IMR-90 (cell line): Measurements from ENCODE around the gene SLC6A6. TPM values are rescaled to one million over a fixed set of nuclear protein-coding genes. Genes with fewer than 3 reads are reported as not detected.

Experiments used
- ATAC-seq: fragments of 200-7000 bp; cut with Tn5 transposase; 2 replicates; pipeline ENCODE4 v1.9.1; 2020; ENCODE audit warnings: low read depth, mild to moderate bottlenecking, moderate library complexity
- BruUV-seq: library from RNA; stranded (reverse); fragments of 400-500 nt; replicated peaks from 2 replicates; lab custom pipeline; 2021; lab: Mats Ljungman, UMichigan
- CTCF ChIA-PET: fragments of 300-600 bp; formaldehyde crosslinking; extraction: SDS; loops from one replicate; lab custom pipeline; 2021; ENCODE audit warnings: antibody characterized with exemption; lab: Yijun Ruan, JAX
- POLR2A ChIA-PET: fragments of 300-600 bp; sonication (Branson Sonifier 250); formaldehyde crosslinking; loops from one replicate; lab custom pipeline; 2022; ENCODE audit warnings: antibody characterized with exemption; ENCODE audit not compliant: unreplicated experiment; lab: Charles Lee
- DNase-seq: peaks from one replicate; pipeline ENCODE4 v3.0.0; 2013
- H2AFZ ChIP-seq: replicated peaks from 2 replicates; pipeline ENCODE3; 2013; ENCODE audit warnings: low read length, mild to moderate bottlenecking; ENCODE audit not compliant: poor library complexity
- H2AK5ac ChIP-seq: 2 replicates; pipeline ENCODE4 v1.6.1; 2013; ENCODE audit warnings: low read depth, low read length, inconsistent platforms
- H2AK9ac ChIP-seq: replicated peaks from 2 replicates; pipeline ENCODE3; 2013; ENCODE audit warnings: mild to moderate bottlenecking, low read depth, low read length, moderate library complexity; ENCODE audit not compliant: poor library complexity
- H2BK120ac ChIP-seq: 2 replicates; pipeline ENCODE4 v1.6.1; 2013; ENCODE audit warnings: low read depth, low read length, inconsistent platforms
- H2BK15ac ChIP-seq: 3 replicates; pipeline ENCODE4 v1.6.1; 2013; ENCODE audit warnings: low read depth, low read length, inconsistent platforms
- H2BK20ac ChIP-seq: 2 replicates; pipeline ENCODE4 v1.6.1; 2013; ENCODE audit warnings: low read depth, mild to moderate bottlenecking, inconsistent platforms, low read length, moderate library complexity
- H2BK5ac ChIP-seq: 2 replicates; pipeline ENCODE4 v1.6.1; 2013; ENCODE audit warnings: mild to moderate bottlenecking, low read depth, low read length, inconsistent platforms; ENCODE audit not compliant: poor library complexity, severe bottlenecking
- H3K14ac ChIP-seq: replicated peaks from 2 replicates; pipeline ENCODE4 v1.6.1; 2013; ENCODE audit warnings: low read depth, low read length, inconsistent platforms
- H3K18ac ChIP-seq: 2 replicates; pipeline ENCODE4 v1.6.1; 2013; ENCODE audit warnings: low read depth, low read length, control low read depth
- H3K23ac ChIP-seq: 2 replicates; pipeline ENCODE4 v1.6.1; 2013; ENCODE audit warnings: low read depth, low read length, inconsistent platforms
- H3K27ac ChIP-seq: 2 replicates; pipeline ENCODE4 v1.5.1; 2013; ENCODE audit warnings: mild to moderate bottlenecking, control low read depth, low read length; ENCODE audit not compliant: insufficient read depth
- H3K27me3 ChIP-seq: 2 replicates; pipeline ENCODE4 v1.6.1; 2013; ENCODE audit warnings: low read length; ENCODE audit not compliant: control insufficient read depth, insufficient read depth
- H3K36me3 ChIP-seq: 2 replicates; pipeline ENCODE4 v1.6.1; 2013; ENCODE audit warnings: low read length, mixed read lengths; ENCODE audit not compliant: control insufficient read depth, insufficient read depth
- H3K4ac ChIP-seq: 2 replicates; pipeline ENCODE4 v1.6.1; 2013; ENCODE audit warnings: low read depth, low read length, inconsistent platforms
- H3K4me1 ChIP-seq: 2 replicates; pipeline ENCODE4 v1.6.1; 2013; ENCODE audit warnings: low read length, mixed read lengths; ENCODE audit not compliant: control insufficient read depth, insufficient read depth
- H3K4me2 ChIP-seq: 2 replicates; pipeline ENCODE4 v1.6.1; 2013; ENCODE audit warnings: low read depth, mild to moderate bottlenecking, control low read depth, low read length, moderate library complexity
- H3K4me3 ChIP-seq: 2 replicates; pipeline ENCODE4 v1.5.1; 2013; ENCODE audit warnings: low read depth, mild to moderate bottlenecking, control low read depth, low read length, moderate library complexity; ENCODE audit not compliant: insufficient read depth
- H3K56ac ChIP-seq: 2 replicates; pipeline ENCODE4 v1.6.1; 2013; ENCODE audit warnings: low read length, inconsistent platforms; ENCODE audit not compliant: insufficient read depth; ENCODE audit errors: extremely low read depth
- H3K79me1 ChIP-seq, 2 experiments: 2 replicates each; pipeline ENCODE4 v1.6.1; 2013; ENCODE audit warnings: low read length in 2 of 2, inconsistent platforms in 1 of 2, low read depth in 1 of 2
- H3K9ac ChIP-seq: 2 replicates; pipeline ENCODE4 v1.6.1; 2013; ENCODE audit warnings: low read depth, low read length, control low read depth
- H3K9me1 ChIP-seq: 2 replicates; pipeline ENCODE4 v1.6.1; 2013; ENCODE audit warnings: low read length, inconsistent platforms; ENCODE audit not compliant: insufficient read depth
- H3K9me3 ChIP-seq: 2 replicates; pipeline ENCODE4 v1.6.1; 2013; ENCODE audit warnings: low read length; ENCODE audit not compliant: control insufficient read depth, insufficient read depth
- H4K20me1 ChIP-seq: 2 replicates; pipeline ENCODE4 v1.6.1; 2013; ENCODE audit warnings: low read length, inconsistent platforms; ENCODE audit not compliant: insufficient read depth
- H4K5ac ChIP-seq: 2 replicates; pipeline ENCODE4 v1.6.1; 2013; ENCODE audit warnings: mild to moderate bottlenecking, low read depth, low read length, control low read depth
- H4K8ac ChIP-seq, 2 experiments: 2 replicates each; pipeline ENCODE4 v1.6.1; 2013; ENCODE audit warnings: low read depth in 2 of 2, low read length in 2 of 2, control low read depth in 1 of 2, inconsistent platforms in 1 of 2
- H4K91ac ChIP-seq: 2 replicates; pipeline ENCODE4 v1.6.1; 2013; ENCODE audit warnings: low read depth, low read length, inconsistent platforms; ENCODE audit not compliant: insufficient read depth
- BHLHE40 ChIP-seq: fragments of 150-350 bp; IDR thresholded peaks from 2 replicates; pipeline ENCODE4 v1.6.1; 2016; ENCODE audit warnings: mild to moderate bottlenecking, low read depth, low read length
- NFE2L2 ChIP-seq: fragments of 150-350 bp; IDR thresholded peaks from 2 replicates; pipeline ENCODE4 v1.6.1; 2016; ENCODE audit warnings: low read depth, mild to moderate bottlenecking, low read length
- RAD21 ChIP-seq: IDR thresholded peaks from 2 replicates; pipeline ENCODE4 v1.6.1; 2012; ENCODE audit warnings: low read length, improper control_type of control experiment
- RFX5 ChIP-seq: IDR thresholded peaks from 2 replicates; pipeline ENCODE4 v1.8.0; 2012; ENCODE audit warnings: low read depth, mild to moderate bottlenecking, low read length, moderate library complexity
- SMC3 ChIP-seq: fragments of 150-350 bp; IDR thresholded peaks from 2 replicates; pipeline ENCODE4 v1.6.1; 2016; ENCODE audit warnings: low read depth, mild to moderate bottlenecking, antibody characterized with exemption, low read length, moderate library complexity
- WGBS, 2 experiments: methylation state at CpG; one replicate each; pipeline versions ENCODE4 v1.1.5 to v1.1.7; 2013; ENCODE audit warnings: missing lambda C conversion rate in 2 of 2; ENCODE audit not compliant: insufficient read length in 1 of 2; ENCODE audit errors: extremely low coverage in 2 of 2; 5-methylcytosine and 5-hydroxymethylcytosine counted together
- dilution Hi-C: fragments of 300-500 bp; cut with HindIII; formaldehyde crosslinking; loops from one replicate; pipeline ENCODE4 v1.14.3; 2018; ENCODE audit warnings: low sequenced_read_pairs; ENCODE audit not compliant: unreplicated experiment
- in situ Hi-C: fragments of 300-500 bp; cut with MboI; formaldehyde crosslinking; loops from 3 replicates; pipeline ENCODE4 v1.14.3; 2019; ENCODE audit warnings: low sequenced_read_pairs, inconsistent platforms, mixed read lengths
- intact Hi-C: fragments of 100-400 bp; cut with micrococcal nuclease; formaldehyde crosslinking; loops from 2 replicates; pipeline ENCODE4 v1.10.0; 2022
- polyA plus RNA-seq, 3 experiments: library from polyadenylated mRNA; depleted of rRNA; stranded (reverse); fragments of >200 nt; gene quantifications; 2 replicates each; pipeline ENCODE4 v1.2.3, GENCODE V29; 2012; ENCODE audit warnings: low replicate concordance in 1 of 3
- total RNA-seq: library from RNA; depleted of rRNA; stranded (reverse); fragments of >200 nt; gene quantifications from 2 replicates; pipeline ENCODE4 v1.2.3, GENCODE V29; 2012

The SLC6A6 gene
- total and polyA plus RNA-seq, 2 of the 4 experiments (the other 2 are of a cell fraction) = 29.9 to 39.4 TPM

GRCh38 chr3:14438929-14439328 is 36.5 kb downstream of the SLC6A6 start:
- Histone ChIP-seq H3K27ac (no peak overlapping the region), H3K36me3 (peaks cover 6% of the 10 kb centered on the region; the same call in 1 of the 2 replicates), H3K9ac (no peak overlapping the region), H4K20me1 (peaks cover 46% of the 10 kb centered on the region), H3K79me1 (peaks cover 45 to 89% of the 10 kb centered on the region in 2 experiments), H3K18ac (no peak overlapping the region), H4K8ac (no peak overlapping the region), H2BK15ac (no peak overlapping the region), H2BK120ac (no peak overlapping the region), H3K4me3 (no peak overlapping the region), H3K4me2 (no peak overlapping the region), H3K4ac (no peak overlapping the region; the same call in 1 of the 2 replicates), H4K91ac (no peak overlapping the region), H3K27me3 (no peaks in the 10 kb centered on the region), H2AK5ac (no peak overlapping the region), H3K4me1 (peaks cover 36% of the 10 kb centered on the region), H2BK20ac (no peak overlapping the region), H3K9me1 (peaks cover 18% of the 10 kb centered on the region), H2BK5ac (no peak overlapping the region), H4K5ac (no peak overlapping the region), H2AFZ (no peak overlapping the region), H3K56ac (no peak overlapping the region), H2AK9ac (no peak overlapping the region), H3K14ac (no peak overlapping the region), H3K23ac (0 out of 2 replicates have a peak overlapping the region, but pooled peaks have one; percentile 24), H3K9me3 (no peaks in the 10 kb centered on the region)
- BruUV-seq = no TSS peak
- intact Hi-C loops (no loop called here), dilution Hi-C loops (no loop called here), in situ Hi-C loops (no loop called here)
- TF ChIP-seq RFX5 (no peak), BHLHE40 (no peak), SMC3 (no peak), NFE2L2 (no peak), RAD21 (no peak)
- ChIA-PET POLR2A (no interaction called here), CTCF (interaction anchor here (0.5 kb wide), 1 partner anchor 139 kb away, joined by 6 read pairs; no protein-coding TSS in a partner anchor)
- WGBS, 2 experiments = no CpG with 5 or more reads among the region's 6 CpGs
- DNase-seq (no peak), ATAC-seq (no peak)
